OCI-LY7 (cell line): Measurements from ENCODE around the gene ANO1. TPM values are rescaled to one million over a fixed set of nuclear protein-coding genes. Genes with fewer than 3 reads are reported as not detected.

Source experiments
- BruUV-seq: library from RNA; stranded (reverse); fragments of 400-500 nt; replicated peaks from 2 replicates; lab custom pipeline; 2021; lab: Mats Ljungman, UMichigan
- CTCF ChIA-PET: fragments of 300-600 bp; sonication (Branson Sonifier 250); formaldehyde crosslinking; loops from one replicate; lab custom pipeline; 2022; ENCODE audit warnings: antibody characterized with exemption; ENCODE audit not compliant: unreplicated experiment; lab: Charles Lee
- POLR2A ChIA-PET: fragments of 300-600 bp; sonication (Branson Sonifier 250); formaldehyde crosslinking; loops from one replicate; lab custom pipeline; 2022; ENCODE audit warnings: antibody characterized with exemption; lab: Charles Lee
- DNase-seq: peaks from one replicate; pipeline ENCODE4 v3.0.0-alpha.2; 2015; ENCODE audit warnings: low spot score
- H2AFZ ChIP-seq: fragments of 200-600 bp; sonication (generic), shearing (Covaris generic); 2 replicates; pipeline ENCODE4 v1.6.1; 2014; ENCODE audit warnings: mild to moderate bottlenecking, antibody characterized with exemption, low read length, moderate library complexity
- H3K27ac ChIP-seq: fragments of 200-600 bp; sonication (generic); 2 replicates; pipeline ENCODE4 v1.5.1; 2014; ENCODE audit warnings: mixed run types, low read depth, mild to moderate bottlenecking, moderate library complexity, low read length, inconsistent platforms; ENCODE audit not compliant: poor library complexity, severe bottlenecking
- H3K36me3 ChIP-seq: fragments of 200-600 bp; sonication (generic); 2 replicates; pipeline ENCODE4 v1.6.1; 2014; ENCODE audit warnings: mild to moderate bottlenecking, antibody characterized with exemption, low read length, moderate library complexity, mixed read lengths; ENCODE audit not compliant: insufficient read depth
- H3K4me1 ChIP-seq: fragments of 200-600 bp; sonication (generic); 2 replicates; pipeline ENCODE4 v1.5.1; 2014; ENCODE audit warnings: mild to moderate bottlenecking, low read length; ENCODE audit not compliant: insufficient read depth, poor library complexity, severe bottlenecking
- H3K4me2 ChIP-seq: fragments of 200-600 bp; sonication (generic); 2 replicates; pipeline ENCODE4 v1.6.1; 2014; ENCODE audit warnings: mild to moderate bottlenecking, low read length
- H3K4me3 ChIP-seq: fragments of 200-600 bp; sonication (generic); 2 replicates; pipeline ENCODE4 v1.5.1; 2014; ENCODE audit warnings: mild to moderate bottlenecking, low read depth, low read length; ENCODE audit not compliant: poor library complexity, severe bottlenecking
- H3K79me2 ChIP-seq: fragments of 200-600 bp; sonication (generic); 2 replicates; pipeline ENCODE4 v1.6.1; 2016; ENCODE audit warnings: low read depth, mild to moderate bottlenecking, low read length, moderate library complexity, mixed read lengths; ENCODE audit not compliant: insufficient read depth
- H3K9me2 ChIP-seq: fragments of 200-600 bp; sonication (generic); 2 replicates; pipeline ENCODE4 v1.6.1; 2016; ENCODE audit warnings: mild to moderate bottlenecking, low read length, mixed read lengths; ENCODE audit not compliant: insufficient read depth
- H3K9me3 ChIP-seq: fragments of 200-600 bp; sonication (generic); 2 replicates; pipeline ENCODE4 v1.6.1; 2014; ENCODE audit warnings: mild to moderate bottlenecking, mixed run types, low read length, mixed read lengths
- H4K20me1 ChIP-seq: fragments of 200-600 bp; sonication (generic); 2 replicates; pipeline ENCODE4 v1.6.1; 2014; ENCODE audit warnings: mild to moderate bottlenecking, antibody characterized with exemption, low read length, moderate library complexity, mixed read lengths; ENCODE audit not compliant: insufficient read depth
- CTCF ChIP-seq: fragments of 200-600 bp; sonication (generic); conservative IDR thresholded peaks from 2 replicates; pipeline ENCODE4 v1.5.1; 2014; ENCODE audit warnings: mild to moderate bottlenecking, antibody characterized with exemption, low read length, moderate library complexity, mixed read lengths
- EZH2phosphoT487 ChIP-seq: fragments of 200-600 bp; sonication (generic); IDR thresholded peaks from 2 replicates; pipeline ENCODE4 v1.6.1; 2018; ENCODE audit warnings: low read depth, borderline replicate concordance, mild to moderate bottlenecking, mixed run types, antibody characterized with exemption, low read length, moderate library complexity, mixed read lengths
- intact Hi-C: fragments of 100-400 bp; cut with micrococcal nuclease; formaldehyde crosslinking; loops from one replicate; pipeline ENCODE4 v1.10.0; 2022; ENCODE audit not compliant: unreplicated experiment
- total RNA-seq, 2 experiments: library from RNA; depleted of rRNA in 1 of 2; stranded (reverse); fragments of >200 nt in 1 of 2; shearing (Covaris generic) in 1 of 2; gene quantifications; 2 replicates each; pipeline ENCODE4 v1.2.3, GENCODE V29; 2014 to 2022

ANO1 gene
- total RNA-seq, 2 experiments from 2014 or later, result not detected

- no peaks in the 10 kb centered on the region for H3K79me2 ChIP-seq
- H3K4me2 ChIP-seq, result no peak overlapping the region
- H3K4me3 ChIP-seq, result no peak overlapping the region
- no peaks in the 10 kb centered on the region for H3K36me3 ChIP-seq
- H3K9me3 ChIP-seq, result no peaks in the 10 kb centered on the region
- no peaks in the 10 kb centered on the region for H4K20me1 ChIP-seq
- BruUV-seq, result no TSS peak
- ChIA-PET POLR2A (no interaction called here), CTCF (no interaction called here)
- no peak for DNase-seq
- TF ChIP-seq EZH2phosphoT487 (no peak), CTCF (no peak)
- H3K9me2 ChIP-seq, result no peaks in the 10 kb centered on the region
- no peak overlapping the region for H3K27ac ChIP-seq
- no peaks in the 10 kb centered on the region for H3K4me1 ChIP-seq
- intact Hi-C loops, result no loop called here
- H2AFZ ChIP-seq, result no peak overlapping the region
Observed at GRCh38 chr11:70064726-70065317, 13.3 kb upstream of the ANO1 start.

GRCh38 chr11:70065318-70066135 is 12.6 kb upstream of the ANO1 start:
- no TSS peak for BruUV-seq
- H3K9me3 ChIP-seq, result no peaks in the 10 kb centered on the region
- no peak for DNase-seq
- no peak overlapping the region for H3K4me3 ChIP-seq
- intact Hi-C loops, result no loop called here
- no peaks in the 10 kb centered on the region for H3K79me2 ChIP-seq
- H4K20me1 ChIP-seq, result no peaks in the 10 kb centered on the region
- H2AFZ ChIP-seq, result no peak overlapping the region
- no peaks in the 10 kb centered on the region for H3K4me1 ChIP-seq
- no peak overlapping the region for H3K27ac ChIP-seq
- no peak for TF ChIP-seq CTCF
- TF ChIP-seq EZH2phosphoT487, result no peak
- CTCF ChIA-PET, result no interaction called here
- POLR2A ChIA-PET, result no interaction called here
- H3K4me2 ChIP-seq, result no peak overlapping the region
- no peaks in the 10 kb centered on the region for H3K9me2 ChIP-seq
- H3K36me3 ChIP-seq, result no peaks in the 10 kb centered on the region

- TF ChIP-seq EZH2phosphoT487 (no peak), CTCF (no peak)
- Histone ChIP-seq H2AFZ (no peak overlapping the region), H3K27ac (no peak overlapping the region), H3K4me2 (no peak overlapping the region), H3K4me3 (no peak overlapping the region), H3K4me1 (no peaks in the 10 kb centered on the region), H3K9me2 (no peaks in the 10 kb centered on the region), H4K20me1 (no peaks in the 10 kb centered on the region), H3K36me3 (no peaks in the 10 kb centered on the region), H3K79me2 (no peaks in the 10 kb centered on the region), H3K9me3 (no peaks in the 10 kb centered on the region)
- ChIA-PET CTCF (no interaction called here), POLR2A (no interaction called here)
- no peak for DNase-seq
- intact Hi-C loops, result no loop called here
- BruUV-seq, result no TSS peak
Observed at GRCh38 chr11:70066136-70066520, 12.0 kb upstream of the ANO1 start.
